HCT116 (cell line): ENCODE data around the gene SEMA7A. TPM values are rescaled to one million over a fixed set of nuclear protein-coding genes. Genes with fewer than 3 reads are reported as not detected.

Experiments used
- ATAC-seq: fragments of 200-7000 bp; cut with Tn5 transposase; 2 replicates; pipeline ENCODE4 v1.9.1; 2020; ENCODE audit warnings: mild to moderate bottlenecking, moderate library complexity
- BruUV-seq: library from RNA; stranded (reverse); fragments of 400-500 nt; replicated peaks from 2 replicates; lab custom pipeline; 2021; lab: Mats Ljungman, UMichigan
- CTCF ChIA-PET: fragments of 300-600 bp; sonication (Branson Sonifier 250); formaldehyde crosslinking; loops from one replicate; lab custom pipeline; 2021; ENCODE audit warnings: antibody characterized with exemption; lab: Charles Lee
- POLR2A ChIA-PET: fragments of 300-600, 350-600 bp; sonication (Branson Sonifier 250); formaldehyde crosslinking; loops from one replicate; lab custom pipeline; 2021; ENCODE audit warnings: antibody characterized with exemption; lab: Charles Lee
- RAD21 ChIA-PET, 2 experiments: fragments of 300-600 bp; sonication (Branson Sonifier 250); formaldehyde crosslinking; loops; one replicate each; lab custom pipeline; 2023; ENCODE audit warnings: low total read pairs in 2 of 2; ENCODE audit not compliant: uncharacterized antibody in 2 of 2, unreplicated experiment in 2 of 2, low non-redundant PET in 1 of 2; lab: Charles Lee
- DNase-seq: peaks from one replicate; pipeline ENCODE4 v3.0.0-alpha.2; 2010; ENCODE audit warnings: low read depth, low spot score
- H2AFZ ChIP-seq: fragments of 200-600 bp; shearing (Covaris generic), sonication (generic); 2 replicates; pipeline ENCODE4 v1.6.1; 2017; ENCODE audit warnings: low read depth, mixed run types, mixed read lengths, antibody characterized with exemption, low read length; ENCODE audit not compliant: poor library complexity, severe bottlenecking
- H3K27ac ChIP-seq: 2 replicates; pipeline ENCODE4 v1.5.1; 2012; ENCODE audit warnings: low read depth, low read length
- H3K27me3 ChIP-seq: fragments of 200-600 bp; sonication (generic); 2 replicates; pipeline ENCODE4 v1.6.1; 2016; ENCODE audit warnings: mixed run types, low read length, mixed read lengths; ENCODE audit not compliant: insufficient read depth
- H3K36me3 ChIP-seq, 2 experiments: fragments of 200-500 bp in 1 of 2; fragments of 200-600 bp in 1 of 2; sonication (Bioruptor generic) in 1 of 2; sonication (generic) in 1 of 2; 2 replicates each; pipeline versions ENCODE4 v1.5.1 to v1.6.1; 2014 to 2016; ENCODE audit warnings: low read length in 2 of 2, inconsistent platforms in 1 of 2, mixed read lengths in 1 of 2, mixed run types in 1 of 2; ENCODE audit not compliant: insufficient read depth in 2 of 2, control insufficient read depth in 1 of 2
- H3K4me1 ChIP-seq, 2 experiments: fragments of 200-600 bp in 1 of 2; sonication (generic) in 1 of 2; 2 replicates each; pipeline versions ENCODE4 v1.5.1 to v1.6.1; 2012 to 2017; ENCODE audit warnings: low read length in 2 of 2, inconsistent platforms in 1 of 2, mild to moderate bottlenecking in 1 of 2, mixed read lengths in 1 of 2, mixed run types in 1 of 2, moderate library complexity in 1 of 2; ENCODE audit not compliant: insufficient read depth in 2 of 2, control insufficient read depth in 1 of 2
- H3K4me2 ChIP-seq: fragments of 200-600 bp; sonication (generic); 2 replicates; pipeline ENCODE4 v1.6.1; 2017; ENCODE audit warnings: mixed run types, low read length, mixed read lengths
- H3K4me3 ChIP-seq, 2 experiments: fragments of 200-600 bp in 1 of 2; sonication (generic) in 1 of 2; replicated peaks in 1 of 2; 2 replicates each; pipeline ENCODE4 v1.5.1; 2011 to 2016; ENCODE audit warnings: low read length in 2 of 2, control low read depth in 1 of 2, low read depth in 1 of 2, mild to moderate bottlenecking in 1 of 2, mixed read lengths in 1 of 2, mixed run types in 1 of 2
- H3K79me2 ChIP-seq: fragments of 200-600 bp; sonication (generic); 2 replicates; pipeline ENCODE4 v1.6.1; 2017; ENCODE audit warnings: mild to moderate bottlenecking, mixed run types, low read length, moderate library complexity, mixed read lengths; ENCODE audit not compliant: insufficient read depth
- H3K9ac ChIP-seq: fragments of 200-600 bp; sonication (generic); 2 replicates; pipeline ENCODE4 v1.6.1; 2016; ENCODE audit warnings: low read length, mixed read lengths
- H3K9me2 ChIP-seq: fragments of 200-600 bp; sonication (generic), shearing (Covaris generic); 2 replicates; pipeline ENCODE4 v1.6.1; 2017; ENCODE audit warnings: mixed run types, mild to moderate bottlenecking, moderate library complexity; ENCODE audit not compliant: insufficient read depth
- H3K9me3 ChIP-seq, 2 experiments: fragments of 200-500 bp in 1 of 2; fragments of 200-600 bp in 1 of 2; sonication (Bioruptor generic) in 1 of 2; sonication (generic) in 1 of 2; 2 replicates each; pipeline ENCODE4 v1.6.1; 2014 to 2017; ENCODE audit warnings: low read length in 2 of 2, mixed read lengths in 2 of 2, inconsistent platforms in 1 of 2, low read depth in 1 of 2, mild to moderate bottlenecking in 1 of 2, mixed run types in 1 of 2, moderate library complexity in 1 of 2; ENCODE audit not compliant: control insufficient read depth in 1 of 2, insufficient read depth in 1 of 2
- H4K20me1 ChIP-seq: fragments of 200-600 bp; sonication (generic), shearing (Covaris generic); 2 replicates; pipeline ENCODE4 v1.6.1; 2017; ENCODE audit warnings: mixed run types, mild to moderate bottlenecking, moderate library complexity; ENCODE audit not compliant: insufficient read depth
- CTCF ChIP-seq, 3 experiments: fragments of 200-600 bp in 1 of 3; sonication (generic) in 1 of 3; IDR thresholded peaks in 2 of 3; conservative IDR thresholded peaks in 1 of 3; 2 replicates each; pipeline ENCODE4 v1.5.1; 2012 to 2017; ENCODE audit warnings: low read depth in 2 of 3, low read length in 2 of 3, antibody characterized with exemption in 1 of 3, borderline replicate concordance in 1 of 3, control low read depth in 1 of 3, mild to moderate bottlenecking in 1 of 3, mixed read lengths in 1 of 3, mixed run types in 1 of 3, moderate library complexity in 1 of 3; ENCODE audit not compliant: insufficient read depth in 1 of 3
- EGR1 ChIP-seq: IDR thresholded peaks from 2 replicates; pipeline ENCODE4 v1.6.1; 2012; ENCODE audit warnings: low read depth
- EZH2phosphoT487 ChIP-seq: fragments of 200-600 bp; IDR thresholded peaks from 2 replicates; pipeline ENCODE4 v1.6.1; 2018; ENCODE audit warnings: antibody characterized with exemption, borderline replicate concordance
- FOSL1 ChIP-seq: IDR thresholded peaks from 2 replicates; pipeline ENCODE4 v1.6.1; 2012; ENCODE audit warnings: low read depth
- JUND ChIP-seq: IDR thresholded peaks from 2 replicates; pipeline ENCODE4 v1.6.1; 2012
- POLR2A ChIP-seq: IDR thresholded peaks from 2 replicates; pipeline ENCODE4 v1.7.0; 2011; ENCODE audit warnings: borderline replicate concordance; ENCODE audit not compliant: insufficient read depth, insufficient read length; ENCODE audit errors: extremely low read depth
- SIN3A ChIP-seq: IDR thresholded peaks from 2 replicates; pipeline ENCODE4 v1.6.1; 2012; ENCODE audit warnings: low read depth
- SP1 ChIP-seq: IDR thresholded peaks from 2 replicates; pipeline ENCODE4 v1.6.1; 2012; ENCODE audit warnings: low read depth
- YY1 ChIP-seq: IDR thresholded peaks from 2 replicates; pipeline ENCODE4 v1.6.1; 2011; ENCODE audit warnings: low read length, low read depth, moderate library complexity, mild to moderate bottlenecking; ENCODE audit not compliant: insufficient replicate concordance; ENCODE audit errors: extremely low read depth
- intact Hi-C: fragments of 100-400 bp; cut with micrococcal nuclease; formaldehyde crosslinking; loops from 2 replicates; pipeline ENCODE4 v1.10.0; 2022
- total RNA-seq: library from RNA; stranded (reverse); gene quantifications from one replicate; pipeline ENCODE4 v1.2.1, GENCODE V29; 2021; ENCODE audit not compliant: unreplicated experiment

The SEMA7A gene
- total RNA-seq, 1 experiment from 2014 or later, result 13.8 TPM

DNA sequence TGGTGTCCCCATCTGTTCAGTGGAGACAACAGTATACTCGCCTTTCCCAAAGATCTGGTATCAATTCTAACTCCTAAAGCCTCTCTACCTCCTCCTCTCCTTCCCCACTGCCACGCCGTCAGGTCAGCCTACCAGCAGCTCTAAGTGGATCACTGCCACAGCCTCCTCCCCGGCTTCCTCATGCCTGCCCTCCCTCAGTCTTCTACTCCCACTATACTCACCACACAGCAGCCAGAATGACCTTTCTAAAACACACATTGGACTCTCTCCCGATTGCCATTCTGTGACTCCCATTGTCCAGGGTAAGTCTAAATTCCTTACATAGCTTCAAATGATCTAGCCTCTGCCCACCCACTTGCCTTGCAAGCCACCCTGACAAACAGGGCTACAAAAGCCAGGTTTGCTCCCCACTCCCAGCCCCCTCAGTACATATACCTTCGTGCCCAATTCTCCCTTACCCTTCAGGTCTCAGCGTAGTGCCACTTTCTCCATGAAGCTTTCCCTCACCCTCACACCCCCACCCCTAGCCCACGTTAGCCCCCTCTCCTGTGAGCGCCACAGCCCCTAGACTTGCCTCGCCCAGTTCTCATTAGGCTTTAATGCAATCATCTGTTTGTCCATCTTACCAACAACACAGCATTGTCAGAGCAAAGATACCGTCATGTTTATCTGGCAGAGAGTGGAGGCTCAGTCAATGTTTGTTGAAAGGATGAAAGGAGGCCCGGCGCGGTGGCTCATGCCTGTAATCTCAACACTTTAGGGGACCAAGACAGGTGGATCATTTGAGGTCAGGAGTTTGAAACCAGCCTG is 9.5 kb upstream of the SEMA7A start (continued):
- TF ChIP-seq CTCF (IDR thresholded peaks at IDR 0.05 in 2 of 3, conservative IDR thresholded peaks at IDR 0.05 in 1 of 3; ENCODE audit: borderline replicate concordance in 1 of 3, insufficient read depth in 1 of 3, low read depth in 2 of 3, low read length in 2 of 3) (no peak), EGR1 (no peak), SP1 (no peak), FOSL1 (no peak), POLR2A (no peak), JUND (no peak), EZH2phosphoT487 (no peak)
- TF ChIP-seq, all 23 proteins: peak for 0

DNA sequence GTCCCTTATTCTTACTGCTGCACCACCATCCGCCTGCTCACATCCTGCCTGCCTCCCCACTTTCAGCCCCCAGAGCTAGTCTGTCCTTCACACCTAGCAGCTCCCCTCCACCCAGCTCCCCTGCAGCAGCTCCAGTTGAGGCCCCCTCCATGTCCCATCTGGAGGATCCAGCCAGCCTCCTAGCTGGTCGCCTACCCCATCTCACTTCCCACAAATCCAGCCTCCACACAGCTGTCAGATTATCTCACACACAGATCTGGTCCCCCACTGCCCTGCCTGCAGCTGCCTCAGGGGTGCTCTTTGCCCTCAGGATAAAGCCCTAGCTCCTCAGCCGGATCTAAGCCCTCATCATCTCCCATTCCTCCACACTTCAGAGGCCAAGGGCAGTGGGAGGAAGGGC is 8.8 kb upstream of the SEMA7A start:
- Histone ChIP-seq H3K79me2 (no peaks in the 10 kb centered on the region), H3K4me3 (no peak overlapping the region), H3K9ac (no peak overlapping the region), H3K36me3 (peaks cover 0 to 10% of the 10 kb centered on the region in 2 experiments; a peak in 2 of 4 replicates), H3K4me1 (peaks cover 0 to 5% of the 10 kb centered on the region in 2 experiments; a peak in 1 of 4 replicates), H4K20me1 (no peaks in the 10 kb centered on the region), H3K9me2 (no peaks in the 10 kb centered on the region), H3K27ac (no peak overlapping the region), H3K4me2 (no peak overlapping the region), H2AFZ (no peak overlapping the region), H3K9me3 (no peaks in the 10 kb centered on the region), H3K27me3 (no peaks in the 10 kb centered on the region)
- ChIA-PET RAD21 (interaction anchor here in 1 of 2 experiments (1.0 kb wide), 1 partner anchor 61 kb away, joined by 3 read pairs; no protein-coding TSS in a partner anchor), CTCF (interaction anchor here (1.4 to 6.6 kb wide), 3 partner anchors 58 to 62 kb away, joined by 4 to 83 read pairs (median 6); no protein-coding TSS in a partner anchor), POLR2A (interaction anchor here (0.9 kb wide), 1 partner anchor 35 kb away, joined by 3 read pairs; no protein-coding TSS in a partner anchor)
- DNase-seq, result no peak
- TF ChIP-seq YY1 (no peak), POLR2A (no peak), SIN3A (no peak)
- ATAC-seq, result no peak
- BruUV-seq, result no TSS peak
- intact Hi-C loops, result no loop called here
